Measurements from ENCODE around the gene C12orf42.

Gene C12orf42

GRCh38 chr12:103524238-103524875 lies 28.6 kb upstream of the C12orf42 start:
- Histone ChIP-seq H3K4me3 (ENCODE audit: insufficient read depth, low read length, poor library complexity, severe bottlenecking) (no peak overlapping the region), H3K27ac (ENCODE audit: low read depth, low read length) (no peak overlapping the region), H3K27me3 (ENCODE audit: low read length) (no peaks in the 10 kb centered on the region), H3K9ac (ENCODE audit: low read length) (no peak overlapping the region), H3K79me2 (ENCODE audit: insufficient read depth, low read length) (no peaks in the 10 kb centered on the region), H4K20me1 (ENCODE audit: low read depth, low read length) (no peaks in the 10 kb centered on the region), H3K9me2 (replicated peaks; ENCODE audit: insufficient read depth, low read length) (no peaks in the 10 kb centered on the region), H3K4me2 (ENCODE audit: low read depth, low read length, poor library complexity, severe bottlenecking) (no peak overlapping the region), H3K36me3 (ENCODE audit: low read length) (no peaks in the 10 kb centered on the region), H3F3A (ENCODE audit: insufficient read depth) (no peaks in the 10 kb centered on the region), H2AFZ (ENCODE audit: low read depth, low read length, severe bottlenecking) (no peak overlapping the region), H3K9me3 (ENCODE audit: insufficient read depth, low read length) (no peaks in the 10 kb centered on the region)
- TF ChIP-seq EZH2phosphoT487 (conservative IDR thresholded peaks at IDR 0.05; ENCODE audit: low read length) (no peak), CTCF (IDR thresholded peaks at IDR 0.05; ENCODE audit: insufficient read depth, low read length, poor library complexity, severe bottlenecking) (no peak)

- no peak overlapping the region for H3K9ac ChIP-seq (ENCODE audit: low read length)
- no peaks in the 10 kb centered on the region for H3K79me2 ChIP-seq (ENCODE audit: insufficient read depth, low read length)
- H4K20me1 ChIP-seq (ENCODE audit: low read depth, low read length), result no peaks in the 10 kb centered on the region
- H2AFZ ChIP-seq (ENCODE audit: low read depth, low read length, severe bottlenecking), result no peak overlapping the region
- TF ChIP-seq EZH2phosphoT487 (conservative IDR thresholded peaks at IDR 0.05; ENCODE audit: low read length) (no peak), CTCF (IDR thresholded peaks at IDR 0.05; ENCODE audit: insufficient read depth, low read length, poor library complexity, severe bottlenecking) (no peak)
- H3K4me2 ChIP-seq (ENCODE audit: low read depth, low read length, poor library complexity, severe bottlenecking), result no peak overlapping the region
- H3K9me3 ChIP-seq (ENCODE audit: insufficient read depth, low read length), result no peaks in the 10 kb centered on the region
- no peaks in the 10 kb centered on the region for H3F3A ChIP-seq (ENCODE audit: insufficient read depth)
- no peaks in the 10 kb centered on the region for H3K27me3 ChIP-seq (ENCODE audit: low read length)
- no peaks in the 10 kb centered on the region for H3K9me2 ChIP-seq (replicated peaks; ENCODE audit: insufficient read depth, low read length)
- no peak overlapping the region for H3K4me3 ChIP-seq (ENCODE audit: insufficient read depth, low read length, poor library complexity, severe bottlenecking)
- no peaks in the 10 kb centered on the region for H3K36me3 ChIP-seq (ENCODE audit: low read length)
- H3K27ac ChIP-seq (ENCODE audit: low read depth, low read length), result no peak overlapping the region
Measured at GRCh38 chr12:103523771-103524170, 28.0 kb upstream of the C12orf42 start.

- Histone ChIP-seq H4K20me1 (ENCODE audit: low read depth, low read length) (no peaks in the 10 kb centered on the region), H3K27ac (ENCODE audit: low read depth, low read length) (no peak overlapping the region), H3F3A (ENCODE audit: insufficient read depth) (no peaks in the 10 kb centered on the region), H3K9ac (ENCODE audit: low read length) (no peak overlapping the region), H3K9me3 (ENCODE audit: insufficient read depth, low read length) (no peaks in the 10 kb centered on the region), H3K9me2 (replicated peaks; ENCODE audit: insufficient read depth, low read length) (no peaks in the 10 kb centered on the region), H3K36me3 (ENCODE audit: low read length) (no peaks in the 10 kb centered on the region), H3K4me2 (ENCODE audit: low read depth, low read length, poor library complexity, severe bottlenecking) (no peak overlapping the region), H3K4me3 (ENCODE audit: insufficient read depth, low read length, poor library complexity, severe bottlenecking) (no peak overlapping the region), H3K79me2 (ENCODE audit: insufficient read depth, low read length) (no peaks in the 10 kb centered on the region), H3K27me3 (ENCODE audit: low read length) (no peaks in the 10 kb centered on the region), H2AFZ (ENCODE audit: low read depth, low read length, severe bottlenecking) (no peak overlapping the region)
- TF ChIP-seq CTCF (IDR thresholded peaks at IDR 0.05; ENCODE audit: insufficient read depth, low read length, poor library complexity, severe bottlenecking), result no peak
- no peak for TF ChIP-seq EZH2phosphoT487 (conservative IDR thresholded peaks at IDR 0.05; ENCODE audit: low read length)
Measured at GRCh38 chr12:103520686-103521215, 25.0 kb upstream of the C12orf42 start.
